GM19099 (cell line): ENCODE data around the gene TMEM54.

ENCODE experiments used
- POLR2A ChIP-seq: IDR thresholded peaks from 3 replicates; pipeline ENCODE4 v1.6.1; 2011; ENCODE audit warnings: low read depth; ENCODE audit not compliant: insufficient read length; ENCODE audit errors: extremely low read depth

TMEM54 gene, protein sequence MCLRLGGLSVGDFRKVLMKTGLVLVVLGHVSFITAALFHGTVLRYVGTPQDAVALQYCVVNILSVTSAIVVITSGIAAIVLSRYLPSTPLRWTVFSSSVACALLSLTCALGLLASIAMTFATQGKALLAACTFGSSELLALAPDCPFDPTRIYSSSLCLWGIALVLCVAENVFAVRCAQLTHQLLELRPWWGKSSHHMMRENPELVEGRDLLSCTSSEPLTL

DNA sequence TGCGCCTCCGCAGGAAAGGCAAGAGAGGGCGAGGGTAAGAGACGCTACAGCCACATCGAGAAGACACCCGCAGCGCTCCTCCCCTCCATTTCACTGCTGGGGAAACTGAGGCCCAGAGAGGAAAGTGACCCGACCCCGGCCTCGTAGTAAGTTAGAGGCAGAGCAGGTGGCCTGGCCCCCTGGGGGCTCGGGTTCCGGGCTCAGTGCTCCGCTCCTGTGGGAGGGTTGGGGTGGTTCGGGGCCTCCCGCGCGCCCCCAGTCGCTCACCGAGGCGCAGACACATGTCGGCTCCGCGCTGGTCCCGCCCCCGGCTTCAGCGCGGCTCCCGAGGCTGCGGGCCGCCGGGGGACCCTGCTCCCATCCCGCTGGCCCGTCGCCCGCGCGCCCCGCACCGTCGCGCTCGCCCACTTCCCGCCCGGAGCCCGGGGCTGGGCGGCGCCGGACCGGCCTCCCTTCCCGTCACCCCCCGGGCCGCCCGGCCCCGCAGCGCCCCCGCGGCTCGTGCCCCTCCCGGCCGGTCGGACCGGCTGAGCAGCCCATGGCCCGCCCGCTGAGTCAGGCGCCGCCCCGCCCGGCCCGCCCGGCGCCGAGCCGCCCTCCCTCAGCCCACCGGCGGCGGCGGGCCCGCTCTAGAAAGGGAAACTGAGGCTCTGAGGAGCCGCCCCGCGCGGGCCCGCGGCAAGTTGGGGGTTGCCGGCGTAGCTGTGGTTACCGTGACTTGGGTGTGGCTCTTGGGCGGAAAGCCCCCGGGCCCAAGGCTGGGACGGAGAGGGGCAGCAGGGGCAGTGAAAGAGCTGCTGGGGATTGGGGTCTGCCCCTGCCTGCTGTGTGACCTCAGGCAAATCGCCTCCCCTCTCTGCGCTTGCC lies at the start of gene TMEM54:
TMEM54 (minus strand) TSS at position 434 of the 867 bp plus-strand sequence; CDS start at position 283, 151 bp downstream.
- TF ChIP-seq POLR2A, result no peak

DNA sequence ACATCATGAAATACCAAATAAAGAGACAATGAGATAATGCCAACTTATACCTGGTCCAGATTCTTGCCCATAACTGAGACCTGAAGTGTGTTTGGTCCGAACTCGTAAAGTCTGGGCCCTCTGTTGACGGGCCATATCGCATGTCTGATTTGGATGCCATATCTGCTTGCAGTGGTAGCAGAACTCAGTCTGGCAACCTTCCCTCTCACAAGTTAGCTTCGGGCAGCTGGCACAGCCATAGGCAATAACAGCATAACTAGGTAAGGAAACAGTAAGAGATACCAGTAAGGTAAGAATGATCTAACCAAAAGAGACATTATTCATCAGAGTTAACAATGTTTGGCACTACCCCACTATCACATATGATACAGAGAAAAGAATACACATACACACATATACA lies 48.3 kb upstream of the TMEM54 start:
- no peak for TF ChIP-seq POLR2A

DNA sequence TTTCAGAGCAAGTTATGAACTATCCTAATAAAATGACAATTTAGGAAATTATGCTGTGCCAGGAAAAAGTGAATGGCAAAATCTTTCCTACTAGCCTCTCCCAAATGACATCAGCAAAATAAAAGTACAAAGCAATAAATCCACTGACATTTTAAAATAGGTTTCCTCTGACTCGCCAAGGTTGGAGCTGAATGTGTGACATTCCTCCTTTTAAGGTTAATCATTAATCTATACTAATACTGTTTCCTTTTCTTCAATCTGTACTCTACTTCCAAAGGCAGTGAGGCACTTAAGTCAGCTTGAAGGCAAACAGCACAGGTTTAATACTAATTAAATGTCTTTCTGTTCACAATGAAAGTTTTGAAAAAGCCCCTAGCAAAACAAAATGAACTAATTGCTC lies 47.7 kb upstream of the TMEM54 start:
- TF ChIP-seq POLR2A, result no peak

DNA sequence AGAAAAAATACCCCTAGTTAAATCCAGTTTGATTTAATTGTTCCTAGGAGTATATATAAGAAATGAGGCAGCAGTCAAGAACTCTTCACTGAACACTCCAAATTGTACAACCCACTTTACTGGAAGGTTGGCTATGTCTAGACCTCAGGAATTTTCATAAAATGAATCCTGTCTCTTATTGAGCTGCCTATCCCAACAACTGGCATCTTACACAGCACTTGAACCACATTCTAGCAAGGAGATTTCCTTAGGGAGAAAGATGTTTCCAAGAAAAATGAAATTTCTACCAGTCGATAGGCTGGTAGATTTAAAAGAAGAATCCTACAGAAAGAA lies 47.2 kb upstream of the TMEM54 start:
- TF ChIP-seq POLR2A, result no peak

DNA sequence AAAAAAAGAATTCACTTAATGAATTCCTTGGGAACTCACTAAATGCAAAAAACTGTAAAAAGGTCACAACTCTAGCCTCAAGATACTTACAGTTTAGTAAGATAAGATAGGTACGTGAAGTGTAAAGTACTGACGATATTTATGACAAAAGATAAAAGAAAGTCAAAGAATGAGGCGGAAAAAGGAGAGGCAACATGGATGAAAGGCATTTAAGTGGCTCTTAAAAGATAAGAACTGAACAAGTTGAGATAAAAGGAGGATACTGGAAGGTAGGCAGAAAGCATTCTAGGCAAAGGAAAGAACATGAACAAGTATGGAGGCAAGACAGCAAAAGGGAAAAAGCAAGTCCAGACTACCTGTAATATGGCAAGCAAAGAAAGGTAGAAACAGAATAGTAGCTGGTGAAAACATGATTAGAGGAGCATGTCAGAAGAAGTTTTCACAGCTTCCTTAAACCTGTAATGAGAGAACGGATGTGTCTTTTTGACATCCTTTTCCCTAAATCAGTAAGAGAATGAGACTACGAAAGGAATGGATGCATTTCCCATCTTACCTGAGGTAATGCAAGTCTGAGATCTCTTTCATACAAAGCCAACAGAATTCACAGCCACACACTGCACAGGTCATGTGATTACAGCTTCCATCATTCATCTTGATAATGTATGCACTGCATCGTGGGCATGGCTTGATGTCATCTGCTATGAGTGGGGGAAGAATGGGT lies 46.6 kb upstream of the TMEM54 start:
- no peak for TF ChIP-seq POLR2A

DNA sequence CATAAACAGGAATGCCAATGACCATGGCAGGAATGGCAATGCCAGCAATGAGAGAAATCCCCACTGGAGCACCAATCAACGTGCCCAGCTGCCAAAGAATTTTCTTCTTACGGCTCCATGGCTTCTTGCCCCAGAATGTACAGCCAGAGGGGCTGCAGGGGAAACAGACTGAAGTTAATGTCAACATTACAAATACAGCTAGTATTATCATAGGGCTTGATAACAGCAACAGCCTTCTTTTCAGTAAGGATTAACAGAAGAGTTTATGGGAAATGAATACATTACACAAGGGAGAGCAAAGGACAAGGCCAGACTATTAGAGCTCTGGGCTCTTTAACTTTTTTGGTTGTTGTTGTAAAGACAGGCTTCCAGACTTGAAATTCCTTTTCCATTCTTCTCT lies 45.2 kb upstream of the TMEM54 start:
- no peak for TF ChIP-seq POLR2A

DNA sequence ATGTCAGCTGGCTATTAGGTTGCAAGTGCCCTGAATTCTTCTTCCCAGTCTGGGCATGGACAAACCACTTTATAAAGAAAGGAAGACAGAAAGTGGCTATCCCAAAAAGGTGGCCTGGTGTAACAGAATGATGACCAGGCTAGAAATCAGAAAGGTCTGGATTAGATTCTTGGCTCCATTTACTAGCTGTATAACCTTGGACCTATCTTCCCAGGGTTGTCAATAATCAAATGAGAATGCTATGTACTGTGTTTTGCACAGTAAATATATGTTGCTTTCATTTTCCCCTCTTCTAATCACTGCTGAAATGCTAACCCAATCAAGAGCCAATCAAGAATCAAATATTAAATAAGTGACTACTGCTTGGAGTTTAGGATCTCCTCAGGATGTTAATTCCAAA lies 43.0 kb upstream of the TMEM54 start:
- TF ChIP-seq POLR2A, result no peak

DNA sequence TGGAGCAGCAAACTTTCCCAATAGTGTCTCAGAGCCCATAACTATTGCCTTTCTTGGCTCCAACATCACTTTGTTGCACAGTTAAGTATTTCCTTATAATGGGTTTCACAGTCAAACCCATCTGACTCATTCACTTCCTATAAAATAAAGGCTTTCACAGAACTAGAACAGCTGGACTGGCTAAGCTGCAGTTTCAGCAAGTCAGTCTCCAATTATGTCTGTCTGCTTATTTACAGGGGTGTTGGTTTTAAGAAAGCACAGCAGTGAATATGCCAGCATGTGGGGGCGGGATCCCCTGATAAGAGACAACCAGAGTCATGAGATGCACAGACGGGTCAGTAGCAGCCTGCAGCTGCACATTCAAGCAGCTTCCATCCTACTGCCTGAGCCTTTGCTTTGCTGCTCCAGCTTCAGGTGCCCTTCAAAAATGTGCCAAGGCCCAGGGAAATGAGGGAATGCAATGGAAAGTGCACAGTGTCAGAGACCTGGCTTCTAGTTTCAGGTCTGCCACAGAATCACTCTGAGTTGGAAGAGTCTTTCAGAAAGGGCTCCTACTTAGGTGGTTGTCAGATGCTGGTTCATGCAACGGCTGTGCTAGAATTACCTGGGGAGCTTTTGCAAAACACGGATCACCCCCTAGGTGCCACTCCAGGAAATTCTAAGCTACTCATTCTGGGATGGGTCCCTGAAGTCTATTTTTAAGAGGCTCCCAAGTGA lies 38.6 kb upstream of the TMEM54 start:
- no peak for TF ChIP-seq POLR2A

DNA sequence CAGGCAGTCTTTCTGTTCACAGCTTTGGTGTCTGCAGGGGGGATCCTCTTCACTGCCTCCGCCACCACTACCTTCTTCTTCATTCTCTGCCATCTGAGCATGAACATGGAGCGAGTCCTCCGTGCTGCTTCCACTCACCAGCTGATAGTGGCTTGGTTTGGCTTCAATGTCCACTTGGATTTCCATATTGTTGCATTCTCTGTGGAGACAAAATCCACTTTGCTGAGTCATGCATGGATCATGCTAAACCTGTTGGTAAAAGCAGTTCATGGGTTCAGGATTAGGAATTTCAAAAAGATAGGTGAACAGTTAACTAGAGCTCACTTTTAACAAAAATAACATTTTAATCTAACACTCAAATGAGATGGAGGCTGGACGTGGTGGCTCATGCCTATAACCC lies 35.9 kb upstream of the TMEM54 start:
- no peak for TF ChIP-seq POLR2A

DNA sequence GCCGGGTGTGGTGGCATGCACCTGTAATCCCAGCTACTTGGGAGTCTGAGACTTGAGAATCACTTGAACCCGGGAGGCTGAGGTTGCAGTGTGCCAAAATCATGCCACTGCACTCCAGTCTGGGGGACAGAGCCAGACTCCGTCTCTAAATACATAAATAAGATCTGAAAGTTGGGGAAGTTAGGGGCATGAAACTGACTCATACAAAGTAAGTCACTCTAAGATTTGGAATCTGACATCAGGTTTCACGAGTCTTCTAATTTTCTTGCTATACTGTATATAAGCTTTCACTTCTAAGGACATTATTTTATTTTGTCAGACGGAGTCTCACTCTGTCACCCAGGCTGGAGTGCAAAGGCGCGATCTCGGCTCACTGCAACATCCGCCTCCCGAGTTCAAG lies 33.3 kb upstream of the TMEM54 start:
- no peak for TF ChIP-seq POLR2A

DNA sequence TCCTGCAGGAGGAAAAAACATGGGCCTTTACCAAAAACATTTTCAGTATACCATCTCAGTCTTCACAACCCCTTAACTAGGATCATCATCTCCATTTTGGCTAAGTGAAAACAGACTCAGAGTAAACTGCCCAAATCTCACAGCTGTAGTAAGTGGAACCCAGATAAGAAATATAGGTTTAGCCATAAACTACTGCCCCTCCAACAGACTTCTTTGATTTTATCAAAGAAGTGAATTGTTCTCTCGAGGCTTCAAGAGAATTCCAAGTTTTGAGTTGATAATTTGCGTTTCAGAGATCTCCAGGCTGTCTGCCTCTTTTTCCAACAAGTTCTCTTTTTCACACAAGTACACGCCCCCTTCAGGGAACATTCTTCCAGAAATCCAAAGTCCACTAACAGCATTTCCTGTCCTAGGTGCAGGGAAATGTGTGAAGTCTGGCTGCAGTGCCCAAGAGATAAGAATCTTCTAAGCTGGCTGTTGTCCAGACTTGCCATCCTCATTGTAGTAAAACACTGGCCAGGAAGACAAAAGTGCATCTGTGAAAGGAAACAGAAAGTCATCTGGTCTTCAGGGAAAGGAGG lies 32.6 kb upstream of the TMEM54 start:
- TF ChIP-seq POLR2A, result no peak

DNA sequence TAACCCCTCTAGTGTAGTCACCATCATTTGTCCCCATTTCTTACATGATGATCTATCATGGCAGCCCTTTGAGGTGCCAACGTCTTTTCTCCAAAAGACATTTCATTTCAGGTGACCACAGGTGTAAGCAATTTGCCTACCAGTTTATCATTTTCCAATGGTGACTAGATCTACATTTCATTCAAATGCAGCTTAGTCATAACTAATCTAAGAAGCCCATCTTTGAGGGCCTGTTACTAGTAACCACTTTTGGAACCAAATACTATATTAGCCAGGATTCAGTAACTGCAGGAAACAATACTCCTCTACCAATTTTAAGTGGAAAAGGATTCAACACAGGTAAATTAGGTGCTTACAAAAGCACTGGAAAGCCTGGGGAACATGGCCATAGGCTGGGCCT lies 30.6 kb upstream of the TMEM54 start:
- no peak for TF ChIP-seq POLR2A

DNA sequence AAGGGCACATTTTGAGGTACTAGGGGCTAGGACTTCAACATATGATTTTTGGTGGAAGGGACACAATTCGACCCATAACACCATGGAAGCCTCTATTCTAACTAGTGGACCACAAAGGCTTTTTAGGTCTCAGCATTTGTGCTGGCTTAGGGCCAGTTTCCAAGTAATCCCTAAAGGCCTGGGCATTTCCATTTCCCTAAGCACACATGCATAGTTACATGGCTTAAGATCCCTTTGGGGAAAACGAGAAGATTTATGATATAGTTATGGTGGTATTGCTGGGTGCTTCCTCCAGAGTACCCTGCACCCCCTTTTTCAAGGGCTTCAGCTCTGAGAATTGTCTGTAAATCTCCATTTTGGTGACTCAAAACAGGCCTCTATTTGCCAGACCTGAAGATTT lies 28.2 kb upstream of the TMEM54 start:
- TF ChIP-seq POLR2A, result no peak

DNA sequence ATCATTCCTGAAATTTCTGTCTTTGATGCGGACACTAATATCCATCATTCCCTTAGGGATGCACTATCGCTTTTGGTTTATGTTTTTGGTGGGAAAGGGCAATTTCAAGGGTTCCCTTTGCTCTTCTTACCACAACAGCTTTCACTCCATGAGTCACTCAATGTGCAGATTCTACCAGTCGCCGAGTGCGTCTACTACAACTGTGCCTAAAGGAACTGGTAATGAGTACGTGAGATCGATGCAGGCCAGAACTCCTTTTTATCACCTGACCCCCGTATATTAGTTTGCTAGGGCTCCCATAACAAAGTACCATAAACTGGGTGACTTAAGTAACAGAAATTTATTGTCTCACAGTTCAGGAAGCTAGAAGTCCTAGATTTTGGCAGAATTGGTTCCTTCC lies 27.5 kb upstream of the TMEM54 start:
- no peak for TF ChIP-seq POLR2A

DNA sequence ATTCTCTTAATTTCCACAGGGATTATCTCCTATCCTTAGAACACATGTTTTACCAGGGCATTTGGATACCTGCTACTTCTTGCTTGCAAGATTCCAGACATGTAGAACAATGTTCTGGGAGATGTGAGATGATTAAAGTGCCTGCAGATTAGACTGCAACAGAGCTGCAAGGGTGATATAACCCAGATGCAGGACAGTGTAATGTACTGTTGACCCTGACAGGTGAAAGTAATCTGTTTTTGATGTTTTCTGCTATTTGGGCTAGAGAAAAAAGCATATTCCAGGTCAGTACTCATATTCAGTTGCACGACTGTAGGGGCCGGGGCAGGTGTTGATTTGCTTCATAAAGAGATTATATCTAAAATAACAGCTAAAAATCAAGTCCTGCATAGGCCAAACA lies 27.1 kb upstream of the TMEM54 start:
- no peak for TF ChIP-seq POLR2A
